Activated effector memory CD4-positive, alpha-beta T cell treated with Interleukin-2 at 50 U/mL for 16 hours (primary cell): Measurements from ENCODE around the gene SETBP1.

ENCODE experiments used
- DNase-seq: peaks from one replicate; pipeline ENCODE4 v3.0.0-alpha.2; 2020

The SETBP1 gene

GRCh38 chr18:44950685-44951195 is 270.1 kb downstream of the SETBP1 start:
- DNase-seq = no peak

DNA sequence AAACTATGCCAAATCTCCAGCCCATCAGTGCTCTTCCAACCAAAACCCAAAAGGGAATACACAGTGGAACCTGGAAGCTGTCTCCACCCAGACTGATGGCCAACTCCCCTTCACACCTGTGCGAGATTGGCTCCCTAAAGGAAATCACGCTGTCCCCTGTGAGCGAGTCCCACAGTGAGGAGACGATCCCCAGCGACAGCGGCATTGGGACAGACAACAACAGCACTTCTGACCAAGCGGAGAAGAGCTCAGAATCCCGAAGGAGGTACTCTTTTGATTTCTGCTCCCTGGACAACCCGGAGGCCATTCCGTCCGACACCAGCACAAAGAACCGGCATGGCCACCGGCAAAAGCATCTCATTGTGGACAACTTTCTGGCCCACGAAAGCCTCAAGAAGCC is 271.1 kb downstream of the SETBP1 start:
- no peak for DNase-seq

GRCh38 chr18:44954257-44954656 is 273.6 kb downstream of the SETBP1 start:
- DNase-seq = no peak

DNA sequence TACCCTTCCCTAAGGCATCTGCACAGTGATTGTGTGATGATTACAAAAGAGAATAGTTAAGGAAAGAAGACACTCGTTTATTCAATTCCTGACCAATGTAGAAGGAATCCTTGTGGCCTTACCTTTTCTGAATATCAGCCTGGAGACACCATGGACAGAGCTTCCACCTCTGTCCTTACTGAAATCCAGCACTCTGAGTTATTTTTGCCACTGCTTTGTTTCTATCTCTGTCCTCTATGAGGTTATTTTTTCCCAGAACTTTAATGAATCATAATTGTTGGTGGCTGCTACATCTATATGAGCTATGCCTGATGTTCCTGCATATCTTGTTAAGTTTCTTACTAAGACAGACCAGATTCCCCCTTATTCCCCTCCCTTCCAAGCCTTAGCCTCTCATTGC is 275.1 kb downstream of the SETBP1 start:
- no peak for DNase-seq

GRCh38 chr18:44957025-44957424 is 276.3 kb downstream of the SETBP1 start:
- no peak for DNase-seq

- no peak for DNase-seq
Measured at GRCh38 chr18:44957461-44957860, 276.8 kb downstream of the SETBP1 start.

GRCh38 chr18:44958040-44958439 is 277.4 kb downstream of the SETBP1 start:
- DNase-seq = no peak

- no peak for DNase-seq
Measured at GRCh38 chr18:44958455-44958854, 277.8 kb downstream of the SETBP1 start.

- DNase-seq = no peak
Measured at GRCh38 chr18:44959013-44959412, 278.3 kb downstream of the SETBP1 start.

GRCh38 chr18:44960580-44960979 is 279.9 kb downstream of the SETBP1 start:
- no peak for DNase-seq

DNA sequence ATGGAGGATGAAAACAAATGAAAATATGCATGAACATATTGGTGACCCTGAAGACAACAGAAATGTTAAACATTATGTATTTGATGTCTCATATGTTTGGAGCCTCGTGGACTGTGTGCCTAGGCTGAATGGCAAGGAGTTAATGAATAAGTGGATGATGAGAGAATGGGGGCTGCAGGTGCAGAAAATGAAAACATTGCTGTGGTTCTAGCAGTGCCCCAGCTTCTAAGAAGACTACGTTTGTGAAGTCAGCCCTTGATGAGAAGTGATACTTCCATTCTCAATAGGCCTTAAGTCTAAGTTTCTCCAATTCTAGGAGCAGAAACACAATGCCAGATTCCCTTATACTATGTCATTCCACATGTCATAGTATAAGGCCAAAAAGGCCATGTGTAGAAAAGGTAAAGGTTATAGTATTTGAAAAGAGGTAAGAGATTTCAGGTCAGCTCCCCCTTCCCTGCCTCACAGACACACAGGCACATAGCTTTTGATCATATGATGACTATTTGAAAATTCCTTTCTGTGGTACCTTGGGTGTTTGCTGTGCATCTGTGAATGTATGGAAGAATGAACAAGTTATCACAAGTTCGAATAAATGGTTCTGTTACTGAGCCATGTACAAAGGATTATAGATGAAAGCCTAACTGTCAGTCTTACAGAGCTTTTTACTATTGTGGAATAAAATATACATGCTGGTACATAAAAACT is 280.8 kb downstream of the SETBP1 start:
- no peak for DNase-seq

- DNase-seq = no peak
Measured at GRCh38 chr18:44967599-44967998, 286.9 kb downstream of the SETBP1 start.

DNA sequence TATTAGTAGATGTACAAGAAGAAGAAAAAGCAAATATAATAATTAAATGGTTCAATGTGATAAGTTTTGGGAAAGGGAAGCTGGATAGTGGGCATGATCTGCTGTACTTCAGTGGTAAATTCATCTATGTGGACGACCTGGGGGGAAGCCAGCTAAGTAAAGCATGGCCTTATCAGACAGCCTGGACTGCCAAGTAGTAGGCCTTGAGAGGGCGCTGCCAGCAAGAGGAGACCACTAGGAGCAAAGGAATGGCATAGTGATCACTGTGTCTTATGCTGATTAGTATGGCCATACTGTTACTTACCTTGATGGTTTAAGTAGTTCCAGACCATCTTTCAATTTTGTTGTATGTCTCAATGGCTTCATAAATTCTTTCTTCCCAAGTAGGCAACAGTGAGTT is 287.6 kb downstream of the SETBP1 start:
- DNase-seq = no peak

- no peak for DNase-seq
Measured at GRCh38 chr18:44969214-44969795, 288.6 kb downstream of the SETBP1 start.

DNA sequence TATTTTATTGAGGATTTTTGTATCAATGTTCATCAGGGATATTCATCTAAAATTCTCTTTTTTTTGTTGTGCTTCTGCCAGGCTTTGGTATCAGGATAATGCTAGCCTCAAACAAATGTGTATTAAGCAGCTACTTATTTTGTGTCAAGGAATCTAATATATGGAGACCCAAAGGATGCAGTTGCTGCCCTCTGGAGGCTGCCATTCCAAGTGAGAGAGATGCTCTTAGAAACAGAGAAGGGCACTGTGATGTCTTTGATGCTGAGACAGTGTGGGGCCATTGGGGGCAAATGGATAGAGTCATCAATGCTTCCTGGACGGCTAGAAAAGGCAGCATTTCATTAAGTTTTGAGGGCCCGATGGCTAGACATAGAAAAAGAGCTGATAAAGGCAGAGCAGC is 292.6 kb downstream of the SETBP1 start:
- DNase-seq = no peak

DNA sequence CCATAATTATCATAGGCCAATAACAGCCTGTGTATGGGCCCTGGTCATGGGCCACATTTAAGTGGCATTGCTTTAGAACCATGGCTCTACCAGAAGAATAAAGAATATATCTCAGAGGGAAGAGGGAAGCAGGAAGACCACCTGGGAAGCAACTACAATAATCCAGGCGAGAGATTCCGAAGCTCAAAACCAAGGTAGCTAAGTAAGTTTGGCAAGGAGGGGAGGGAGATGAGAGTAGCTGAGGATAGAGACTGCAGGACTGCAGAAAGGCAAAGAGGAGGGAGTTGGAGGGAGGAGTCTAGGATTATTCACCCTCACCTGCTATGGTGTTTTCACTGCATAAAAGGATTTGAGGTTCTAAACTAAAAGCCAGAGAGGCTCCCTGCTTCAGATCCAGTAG is 293.5 kb downstream of the SETBP1 start:
- DNase-seq = no peak

GRCh38 chr18:44977856-44978255 is 297.2 kb downstream of the SETBP1 start:
- DNase-seq = no peak

DNA sequence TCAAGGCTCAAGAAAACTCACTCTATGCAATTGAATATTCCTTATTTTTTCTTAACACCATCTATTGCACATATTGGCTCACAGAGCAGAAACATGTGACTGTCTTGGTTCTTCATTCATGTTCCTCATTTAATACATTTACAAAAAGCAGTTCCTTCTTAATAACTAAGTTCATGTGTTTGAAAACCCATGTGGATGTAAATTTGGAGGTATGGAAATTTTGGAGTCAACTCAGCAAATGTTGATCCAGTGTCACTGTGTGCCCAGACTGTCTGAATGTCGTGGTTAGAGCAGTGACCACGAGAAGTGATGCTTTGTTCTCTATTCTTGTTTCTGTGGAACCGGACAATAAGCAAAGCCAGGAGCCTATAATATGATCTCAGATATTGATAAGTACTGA is 299.1 kb downstream of the SETBP1 start:
- no peak for DNase-seq

GRCh38 chr18:44981121-44981520 is 300.4 kb downstream of the SETBP1 start:
- DNase-seq = no peak

GRCh38 chr18:44986933-44987332 is 306.2 kb downstream of the SETBP1 start:
- DNase-seq = no peak

GRCh38 chr18:44987371-44987770 is 306.7 kb downstream of the SETBP1 start:
- no peak for DNase-seq

- no peak for DNase-seq
Measured at GRCh38 chr18:44988821-44989587, 308.3 kb downstream of the SETBP1 start.

DNA sequence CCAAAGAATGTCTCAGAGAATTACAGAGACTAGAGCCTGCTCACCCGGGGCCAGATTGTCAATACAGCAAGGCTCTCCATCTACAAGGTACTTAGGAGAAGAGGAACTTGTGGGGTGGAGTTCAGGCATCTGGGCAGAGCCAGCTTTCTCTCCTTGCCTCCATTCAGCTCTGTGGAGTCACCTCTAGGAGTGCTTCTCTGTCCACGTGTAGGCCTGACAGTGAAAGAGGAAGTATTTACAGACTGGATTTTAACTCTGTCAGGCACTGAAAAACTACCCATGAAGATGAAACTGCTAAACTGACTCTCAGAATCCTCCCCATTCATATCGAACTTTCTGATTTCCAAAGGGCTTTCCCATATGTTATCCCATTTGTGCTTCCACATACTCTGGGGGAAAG is 315.6 kb downstream of the SETBP1 start:
- no peak for DNase-seq

- no peak for DNase-seq
Measured at GRCh38 chr18:44997174-44997573, 316.5 kb downstream of the SETBP1 start.
